Amygdala (tissue), 56 donors: ENCODE data around the gene USP20.

Experiments
- DNase-seq, 56 donors: peaks; one replicate each; lab custom pipeline; 2025; lab: John Stamatoyannopoulos, UW

USP20 gene

DNA sequence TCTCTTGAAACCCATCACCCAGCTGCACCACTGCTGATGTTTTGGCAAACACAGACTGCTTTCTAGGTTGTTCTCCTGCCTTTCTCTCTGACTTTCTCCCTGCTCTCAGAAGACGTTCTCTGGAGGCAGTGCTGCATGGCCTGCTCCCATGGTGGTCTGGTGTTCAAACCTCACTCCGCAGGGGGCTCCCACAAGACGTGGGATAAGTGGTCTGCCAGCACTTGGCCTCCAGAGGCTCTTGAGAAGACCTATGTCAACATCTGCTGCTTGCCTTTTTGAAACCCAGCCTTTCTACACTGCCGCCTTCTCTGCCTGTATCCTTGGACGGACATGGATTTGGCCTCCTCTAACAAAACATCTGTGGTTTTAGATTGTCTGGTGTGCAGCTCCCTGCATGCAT, 16.6 kb downstream of the USP20 start:
- no peak for DNase-seq

DNA sequence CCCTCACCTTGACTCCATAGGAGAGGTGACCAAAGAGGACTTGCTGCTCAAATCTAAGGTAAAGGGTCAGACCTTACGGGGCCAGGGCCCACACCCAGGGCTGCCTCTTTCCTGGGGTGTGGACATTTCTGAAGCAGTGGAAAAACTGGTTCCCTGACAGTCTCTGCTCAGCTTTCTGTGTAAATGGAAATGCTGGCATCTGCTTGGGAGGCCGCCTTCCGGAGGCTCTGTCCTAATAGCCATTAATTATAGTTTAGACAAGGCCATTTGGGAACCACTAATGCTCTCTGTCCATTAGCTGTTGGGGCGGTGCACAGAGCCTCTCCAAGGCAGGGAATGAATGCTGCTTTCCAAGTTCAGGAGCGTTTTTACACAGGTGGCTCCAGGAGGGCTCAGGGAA, 17.3 kb downstream of the USP20 start:
- DNase-seq, result no peak

DNA sequence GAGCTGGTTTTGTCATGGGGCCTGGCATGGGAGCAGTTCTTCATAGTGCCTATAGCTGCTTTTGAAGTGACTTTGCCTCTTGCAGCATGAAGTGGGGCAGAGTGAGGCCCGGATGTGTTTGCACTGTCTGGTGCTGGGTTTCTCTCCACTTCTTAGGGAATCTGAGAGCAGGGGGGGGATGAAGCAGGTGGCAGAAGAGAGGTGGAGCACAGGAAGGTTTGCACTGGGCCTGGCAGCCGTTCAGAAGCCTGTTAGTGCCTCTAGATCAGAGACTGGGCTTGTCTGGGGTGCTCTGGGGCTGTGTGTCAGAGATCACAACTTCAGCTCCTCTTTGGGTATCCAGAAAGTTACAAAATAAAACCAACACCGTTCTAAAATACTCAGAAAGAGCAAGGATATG, 18.4 kb downstream of the USP20 start:
- DNase-seq, result no peak

DNA sequence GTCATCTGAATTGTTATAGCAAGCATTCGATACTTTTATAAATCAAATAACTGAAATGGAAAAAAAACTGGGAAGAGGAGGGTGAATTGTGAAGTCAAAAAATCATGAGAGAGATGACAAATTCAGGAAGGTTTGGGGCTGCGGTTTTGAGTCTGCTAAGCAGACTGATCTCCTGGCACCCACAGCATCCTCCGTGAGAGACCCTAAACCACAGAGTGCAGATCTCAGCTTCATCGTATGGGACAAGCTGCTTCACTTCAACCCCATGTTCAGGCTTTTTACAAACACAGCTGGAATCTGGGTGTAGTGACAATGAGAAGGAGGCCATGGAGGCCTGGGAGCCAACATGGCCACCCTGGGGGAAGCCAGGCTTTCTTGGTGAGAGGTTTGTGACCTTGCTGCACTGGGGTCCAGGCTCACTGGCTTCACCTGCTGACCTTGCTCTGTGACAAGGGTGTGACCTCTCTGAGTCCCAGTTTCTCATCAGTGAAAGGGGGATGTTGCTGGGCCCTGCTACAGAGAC, 19.4 kb downstream of the USP20 start:
- DNase-seq, result no peak

- no peak for DNase-seq
Observed at GRCh38 chr9:129857207-129857606, 21.9 kb downstream of the USP20 start.

DNA sequence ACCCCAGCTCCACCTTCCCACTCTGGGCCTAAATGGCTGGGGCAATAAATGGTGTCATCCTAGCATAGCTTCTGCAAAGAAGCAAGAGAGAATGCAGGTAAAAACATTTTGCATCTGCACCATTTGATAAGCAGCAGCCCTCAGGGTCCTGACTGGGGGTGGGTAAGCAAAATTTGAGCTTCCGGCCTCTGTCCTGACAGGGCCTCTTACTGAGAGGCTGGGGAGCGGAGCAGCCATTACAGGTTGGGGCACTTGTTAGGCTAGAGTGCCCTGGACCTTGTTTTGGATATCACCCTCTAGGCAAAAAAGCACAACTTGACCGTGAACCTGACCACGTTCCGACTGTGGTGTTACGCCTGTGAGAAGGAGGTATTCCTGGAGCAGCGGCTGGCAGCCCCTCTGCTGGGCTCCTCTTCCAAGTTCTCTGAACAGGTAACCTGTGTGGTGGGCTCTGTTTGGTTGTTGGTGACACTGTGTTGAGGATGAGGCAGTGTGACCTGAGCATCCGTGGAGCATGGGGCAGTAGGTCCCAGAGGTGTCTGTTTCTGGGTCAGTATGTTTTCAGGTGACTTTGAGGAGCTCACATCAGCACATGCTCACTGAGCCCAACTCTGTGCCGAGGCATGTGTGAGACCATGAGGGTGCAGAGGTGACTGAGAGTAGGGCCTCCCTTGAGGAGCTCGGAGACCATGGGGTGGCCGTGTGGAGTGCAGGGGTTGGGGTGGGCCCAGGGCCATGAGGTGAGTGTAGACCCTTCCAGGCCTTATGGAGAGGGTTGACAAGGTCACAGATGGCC, 23.1 kb downstream of the USP20 start:
- no peak for DNase-seq

DNA sequence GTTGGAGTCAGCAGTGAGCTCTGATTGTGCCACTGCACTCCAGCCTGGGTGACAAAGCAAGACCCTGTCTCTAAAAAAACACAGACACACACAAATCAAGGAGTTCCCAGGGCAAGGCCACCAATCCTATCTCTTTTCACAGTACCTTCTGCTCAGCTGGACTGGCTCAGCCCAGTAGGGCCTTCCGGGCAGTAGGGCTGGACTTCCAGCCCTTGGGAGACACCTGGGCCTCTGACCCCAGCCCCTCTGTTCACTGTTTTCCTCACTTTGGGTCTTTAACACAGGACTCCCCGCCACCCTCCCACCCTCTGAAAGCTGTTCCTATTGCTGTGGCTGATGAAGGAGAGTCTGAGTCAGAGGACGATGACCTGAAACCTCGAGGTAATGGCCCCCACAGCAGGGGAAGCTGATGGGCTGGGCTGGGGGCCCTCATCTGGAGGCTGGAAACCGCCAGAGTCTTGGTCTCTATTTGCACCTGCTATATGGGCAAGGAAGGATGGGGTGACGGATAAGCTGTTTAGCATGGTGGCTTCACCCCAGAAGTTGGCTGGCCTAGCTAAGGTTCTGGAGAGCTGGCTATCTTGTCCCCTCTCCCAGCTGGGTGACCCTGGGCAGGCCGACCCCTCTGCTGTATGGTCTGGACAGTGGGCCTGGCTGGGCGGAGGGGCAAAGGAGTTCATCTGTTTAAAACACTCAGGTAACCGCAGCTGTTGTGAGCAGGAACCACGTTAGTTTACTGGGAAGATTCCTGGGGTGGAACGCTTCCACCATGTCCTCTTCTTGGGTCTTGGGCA, 25.6 kb downstream of the USP20 start:
- DNase-seq, result no peak

DNA sequence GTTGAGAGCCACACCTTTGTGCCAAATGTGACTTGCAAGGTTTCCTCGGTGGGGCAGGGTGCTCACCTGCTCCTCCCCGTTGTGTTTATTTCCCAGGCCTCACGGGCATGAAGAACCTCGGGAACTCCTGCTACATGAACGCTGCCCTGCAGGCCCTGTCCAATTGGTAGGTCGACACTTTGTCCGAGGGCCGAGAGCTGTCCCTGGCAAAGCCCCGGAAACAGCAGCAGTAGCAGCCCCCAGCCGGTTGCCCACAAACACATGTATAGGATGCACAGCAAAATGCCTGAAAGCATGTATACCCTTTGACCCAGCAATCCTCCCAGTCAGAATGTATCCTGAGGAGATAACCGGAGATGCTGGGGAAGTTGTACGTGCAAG, 26.2 kb downstream of the USP20 start:
- no peak for DNase-seq

DNA sequence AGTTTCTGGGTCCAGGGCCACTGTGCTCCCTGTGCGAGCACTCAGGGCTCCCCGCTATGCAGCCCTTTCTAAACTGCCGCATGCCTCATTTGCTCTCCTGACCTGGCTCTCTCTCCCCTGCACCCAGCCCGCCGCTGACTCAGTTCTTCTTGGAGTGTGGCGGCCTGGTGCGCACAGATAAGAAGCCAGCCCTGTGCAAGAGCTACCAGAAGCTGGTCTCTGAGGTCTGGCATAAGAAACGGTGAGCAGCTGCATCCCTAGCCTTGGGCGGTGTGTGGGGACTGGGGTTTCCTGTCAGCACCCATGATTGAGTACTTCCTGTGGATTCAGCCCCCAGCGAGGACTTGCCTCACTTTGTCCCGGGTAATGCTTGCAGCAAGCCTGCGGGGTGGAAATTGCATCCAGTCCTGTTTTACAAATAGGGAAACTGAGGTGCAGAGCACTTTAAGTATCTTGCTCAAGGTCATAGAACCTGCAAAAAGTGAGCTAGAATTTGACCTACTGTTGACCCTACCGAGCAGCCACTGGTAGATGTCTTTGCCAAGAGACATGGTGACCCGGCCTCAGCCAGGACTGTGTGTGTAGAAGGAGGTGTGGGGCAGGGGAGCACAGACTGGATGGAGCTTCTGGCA, 27.9 kb downstream of the USP20 start:
- DNase-seq, result no peak

DNA sequence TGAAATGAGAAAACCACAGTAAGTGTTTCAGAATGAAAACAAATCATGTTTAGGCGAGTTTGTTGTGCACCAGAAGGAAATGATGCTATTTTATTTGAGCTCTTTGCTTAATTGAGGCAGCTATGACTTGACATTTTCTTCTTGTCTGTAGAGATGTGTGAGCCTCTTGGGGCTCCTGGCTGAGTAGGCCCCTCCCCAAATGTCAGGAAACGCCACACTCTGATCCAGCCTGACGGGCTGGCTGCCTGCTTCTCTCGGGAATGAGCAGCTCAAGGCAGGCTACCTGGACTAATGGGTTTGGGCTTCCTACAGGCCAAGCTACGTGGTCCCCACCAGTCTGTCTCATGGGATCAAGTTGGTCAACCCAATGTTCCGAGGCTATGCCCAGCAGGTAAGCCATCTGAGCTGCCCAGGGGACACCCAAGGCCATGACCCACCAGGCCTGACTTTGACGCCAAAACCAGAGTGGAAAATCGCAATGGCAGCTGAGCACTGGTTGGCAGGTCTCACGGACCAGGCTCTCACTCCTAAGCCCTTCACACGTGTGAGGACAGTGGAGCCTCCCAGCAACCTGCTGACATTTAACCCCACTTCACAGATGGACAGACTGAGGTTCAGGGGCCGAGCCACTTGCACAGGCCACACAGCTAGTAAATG, 29.9 kb downstream of the USP20 start:
- no peak for DNase-seq

- no peak for DNase-seq
Observed at GRCh38 chr9:129865668-129866320, 30.5 kb downstream of the USP20 start.

- no peak for DNase-seq
Observed at GRCh38 chr9:129866394-129867135, 31.3 kb downstream of the USP20 start.

DNA sequence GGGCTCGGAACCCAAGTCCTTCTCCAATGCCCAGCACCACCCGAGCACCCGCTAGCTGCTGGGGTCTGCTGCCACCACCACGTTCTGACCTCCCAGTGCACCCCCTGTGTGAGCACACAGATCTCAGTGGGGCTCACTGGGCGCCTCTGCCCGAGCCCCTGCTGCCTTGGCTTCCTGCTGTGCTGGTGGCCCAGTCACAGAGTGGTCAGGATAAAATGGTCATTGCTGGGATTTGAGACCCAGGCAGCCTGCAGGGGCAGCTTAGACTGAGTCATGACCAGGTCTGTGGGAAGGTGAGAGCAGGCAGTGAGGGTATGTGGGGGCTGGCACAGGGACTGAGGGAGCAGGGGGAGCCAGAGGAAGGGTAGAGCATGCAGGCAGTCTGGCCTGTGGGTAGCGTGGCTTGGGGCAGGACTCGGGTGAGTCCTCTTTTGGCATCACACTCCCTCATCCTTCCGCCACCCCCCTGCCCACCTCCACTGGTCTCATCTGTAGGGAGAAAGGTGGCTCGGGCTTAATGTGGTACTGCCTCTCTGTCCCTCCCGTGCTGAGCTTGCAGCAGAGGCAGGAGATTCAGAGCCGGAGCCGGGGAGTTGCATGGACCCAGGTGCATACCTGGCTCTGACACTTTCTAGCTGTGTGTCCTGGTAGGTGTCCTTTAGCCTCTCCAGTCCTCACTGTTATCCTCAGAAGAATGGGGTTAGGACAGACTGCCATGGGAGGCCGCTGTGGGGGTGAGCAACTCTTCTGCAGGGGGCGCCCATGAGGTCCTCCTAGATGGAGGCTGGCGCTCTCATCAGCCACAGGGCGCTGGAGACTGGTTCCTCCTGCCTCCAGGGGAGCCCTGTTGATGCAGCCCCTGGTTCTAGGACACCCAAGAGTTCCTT, 32.1 kb downstream of the USP20 start:
- no peak for DNase-seq

DNA sequence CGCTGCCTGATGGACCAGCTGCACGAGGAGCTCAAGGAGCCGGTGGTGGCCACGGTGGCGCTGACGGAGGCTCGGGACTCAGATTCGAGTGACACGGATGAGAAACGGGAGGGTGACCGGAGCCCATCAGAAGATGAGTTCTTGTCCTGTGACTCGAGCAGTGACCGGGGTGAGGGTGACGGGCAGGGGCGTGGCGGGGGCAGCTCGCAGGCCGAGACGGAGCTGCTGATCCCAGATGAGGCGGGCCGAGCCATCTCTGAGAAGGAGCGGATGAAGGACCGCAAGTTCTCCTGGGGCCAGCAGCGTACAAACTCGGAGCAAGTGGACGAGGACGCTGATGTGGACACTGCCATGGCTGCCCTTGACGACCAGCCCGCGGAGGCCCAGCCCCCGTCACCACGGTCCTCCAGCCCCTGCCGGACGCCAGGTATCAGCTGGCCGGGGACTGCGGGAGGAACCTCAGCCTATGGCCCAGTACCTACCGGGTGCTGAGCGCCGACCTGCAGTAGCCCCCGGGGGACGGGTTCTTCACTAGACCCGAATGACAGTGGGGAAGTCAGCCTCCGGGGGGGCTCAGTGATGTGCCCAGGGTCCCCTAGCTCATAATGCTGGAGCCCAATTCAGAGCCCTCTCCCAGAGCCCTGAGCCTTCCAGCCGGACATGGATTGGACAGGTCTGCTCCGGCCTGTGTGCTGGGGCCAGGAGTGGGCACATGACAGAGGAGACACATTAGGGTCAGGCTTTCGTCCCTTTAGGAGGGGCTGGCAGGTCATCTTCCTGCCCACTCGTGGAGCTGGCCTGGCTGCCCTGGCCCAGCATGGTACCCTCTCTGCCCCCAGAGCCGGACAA, 33.0 kb downstream of the USP20 start:
- DNase-seq, result no peak

DNA sequence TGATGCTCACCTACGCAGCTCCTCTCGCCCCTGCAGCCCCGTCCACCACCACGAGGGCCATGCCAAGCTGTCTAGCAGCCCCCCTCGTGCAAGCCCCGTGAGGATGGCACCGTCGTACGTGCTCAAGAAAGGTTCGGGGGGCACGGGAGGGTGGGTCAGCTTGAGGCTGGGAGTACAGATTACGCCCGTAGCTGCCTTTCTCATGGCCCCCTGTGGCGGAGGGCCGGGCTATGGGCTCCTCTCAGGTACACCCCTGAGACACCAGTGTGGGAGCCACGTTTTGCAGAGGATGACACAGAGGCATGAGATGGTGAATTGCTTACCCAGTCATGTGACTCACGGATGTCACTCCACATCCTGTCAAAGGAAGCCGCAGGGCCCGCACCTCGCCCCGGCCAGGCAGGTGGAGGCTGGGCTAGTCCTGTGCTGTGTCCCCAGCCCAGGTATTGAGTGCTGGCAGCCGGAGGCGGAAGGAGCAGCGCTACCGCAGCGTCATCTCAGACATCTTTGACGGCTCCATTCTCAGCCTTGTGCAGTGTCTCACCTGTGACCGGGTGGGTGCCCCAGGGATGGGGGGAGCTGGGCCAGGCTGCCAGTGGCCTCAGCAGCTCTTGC, 33.7 kb downstream of the USP20 start:
- DNase-seq, result no peak

- DNase-seq, result no peak
Observed at GRCh38 chr9:129869585-129870501, 34.6 kb downstream of the USP20 start.
